GM21717 (cell line): Measurements from ENCODE around the gene POLD4.

ENCODE experiments used
- ATAC-seq: cut with Tn5 transposase; IDR thresholded peaks from one replicate; pipeline ENCODE4 v1.9.1; 2021; ENCODE audit warnings: mild to moderate bottlenecking, moderate library complexity; ENCODE audit not compliant: unreplicated experiment

Gene POLD4

GRCh38 chr11:67371911-67372320 lies 18.6 kb upstream of the POLD4 start:
- ATAC-seq = no peak

DNA sequence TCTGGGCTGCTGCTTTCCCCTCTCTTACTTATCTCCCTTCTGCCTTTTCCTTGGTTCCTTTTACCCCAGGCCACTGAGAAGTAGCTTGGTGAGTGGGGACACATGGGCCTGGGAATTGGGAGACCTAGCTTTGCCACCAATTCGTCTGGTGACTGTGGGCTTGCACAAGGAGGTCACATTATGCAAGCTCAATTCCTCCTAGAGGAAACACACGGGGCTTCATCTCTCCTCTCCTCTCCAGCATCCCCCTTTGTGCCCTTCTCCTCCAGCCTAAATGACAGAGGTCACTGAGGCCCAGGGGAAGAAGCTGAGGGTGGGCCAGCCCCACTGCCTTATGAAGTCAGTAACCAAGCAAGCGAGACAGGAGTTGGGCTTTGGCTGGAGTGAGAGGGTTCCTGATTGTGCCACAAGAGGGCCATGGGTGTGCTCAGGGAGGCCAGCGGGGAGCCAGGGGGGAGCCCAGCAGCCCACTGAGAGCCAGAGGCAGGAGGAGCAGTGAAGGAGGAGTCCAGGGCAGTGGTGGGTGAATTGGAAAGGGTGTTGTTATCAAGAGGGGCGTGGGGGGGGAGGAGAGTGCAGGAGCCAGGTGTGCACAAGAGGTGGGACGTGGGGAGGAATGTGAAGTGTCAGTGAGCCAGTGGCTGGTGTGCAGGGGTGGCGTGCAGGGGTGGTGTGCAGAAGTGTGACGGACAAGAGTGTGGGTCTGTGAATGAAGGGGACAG lies 18.0 kb upstream of the POLD4 start:
- ATAC-seq = no peak

DNA sequence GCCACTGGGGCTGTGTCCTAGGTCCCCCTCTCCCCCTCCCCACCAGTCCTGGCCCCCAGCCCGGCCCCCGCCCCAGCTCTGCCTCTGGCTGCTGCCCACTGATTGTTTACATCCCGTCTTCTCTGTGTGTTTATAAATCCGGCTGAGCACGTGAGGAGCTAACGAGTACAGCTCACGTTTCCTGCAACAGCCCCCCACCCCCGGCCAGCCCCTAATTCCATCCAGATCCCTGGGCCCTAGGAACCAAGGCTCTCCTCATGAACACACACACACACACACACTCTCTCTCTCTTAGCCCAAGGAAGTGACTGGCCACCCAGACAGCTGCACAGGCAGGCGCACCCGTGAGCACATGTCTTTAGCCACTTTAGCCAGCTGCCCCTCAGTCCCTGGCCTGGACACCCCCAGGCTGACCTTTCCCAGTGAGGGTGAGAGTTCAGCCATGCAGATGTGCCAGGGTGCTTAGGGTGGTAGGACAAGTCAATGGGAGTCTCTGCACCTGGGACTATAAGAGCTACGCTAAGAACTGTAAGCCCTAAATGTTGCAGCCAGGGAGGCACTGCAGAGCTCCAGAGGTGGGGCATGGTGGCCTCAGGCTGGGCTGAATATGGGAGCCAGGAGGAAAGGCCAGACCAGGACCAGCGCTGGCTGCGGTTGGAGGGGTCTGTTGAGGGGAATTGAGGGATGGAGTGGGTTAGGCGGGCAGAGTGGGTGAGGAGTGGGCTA lies 17.2 kb upstream of the POLD4 start:
- ATAC-seq = no peak

DNA sequence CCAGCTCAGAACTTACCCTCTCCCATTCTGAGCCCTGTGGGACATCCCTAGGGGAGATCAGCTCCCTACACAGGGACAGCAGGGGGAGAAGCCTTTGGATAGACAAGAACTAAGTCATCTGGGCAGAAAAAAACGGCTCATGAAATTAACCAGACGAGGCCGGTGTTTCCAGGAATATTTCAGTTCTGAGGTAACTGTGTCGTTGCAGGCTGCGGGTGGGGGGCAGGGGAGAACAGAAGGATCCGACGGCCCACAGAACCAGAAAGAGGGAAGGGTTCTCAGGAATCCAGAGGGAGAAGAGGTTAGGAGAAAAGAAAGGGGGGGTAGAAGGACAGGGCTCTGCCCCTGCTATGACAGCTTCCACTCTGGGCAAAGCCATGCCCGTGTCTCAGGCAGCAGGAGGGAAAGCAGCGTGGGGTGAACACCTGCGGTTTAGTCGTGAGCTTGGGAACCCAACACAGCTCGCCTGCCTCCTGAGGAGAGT lies 16.5 kb upstream of the POLD4 start:
- no peak for ATAC-seq

- ATAC-seq = no peak
These were observed 15.9 kb upstream of the POLD4 start for GRCh38 chr11:67369275-67369674.

GRCh38 chr11:67368621-67369020 lies 15.3 kb upstream of the POLD4 start:
- ATAC-seq = no peak

GRCh38 chr11:67367761-67368227 lies 14.4 kb upstream of the POLD4 start:
- no peak for ATAC-seq

DNA sequence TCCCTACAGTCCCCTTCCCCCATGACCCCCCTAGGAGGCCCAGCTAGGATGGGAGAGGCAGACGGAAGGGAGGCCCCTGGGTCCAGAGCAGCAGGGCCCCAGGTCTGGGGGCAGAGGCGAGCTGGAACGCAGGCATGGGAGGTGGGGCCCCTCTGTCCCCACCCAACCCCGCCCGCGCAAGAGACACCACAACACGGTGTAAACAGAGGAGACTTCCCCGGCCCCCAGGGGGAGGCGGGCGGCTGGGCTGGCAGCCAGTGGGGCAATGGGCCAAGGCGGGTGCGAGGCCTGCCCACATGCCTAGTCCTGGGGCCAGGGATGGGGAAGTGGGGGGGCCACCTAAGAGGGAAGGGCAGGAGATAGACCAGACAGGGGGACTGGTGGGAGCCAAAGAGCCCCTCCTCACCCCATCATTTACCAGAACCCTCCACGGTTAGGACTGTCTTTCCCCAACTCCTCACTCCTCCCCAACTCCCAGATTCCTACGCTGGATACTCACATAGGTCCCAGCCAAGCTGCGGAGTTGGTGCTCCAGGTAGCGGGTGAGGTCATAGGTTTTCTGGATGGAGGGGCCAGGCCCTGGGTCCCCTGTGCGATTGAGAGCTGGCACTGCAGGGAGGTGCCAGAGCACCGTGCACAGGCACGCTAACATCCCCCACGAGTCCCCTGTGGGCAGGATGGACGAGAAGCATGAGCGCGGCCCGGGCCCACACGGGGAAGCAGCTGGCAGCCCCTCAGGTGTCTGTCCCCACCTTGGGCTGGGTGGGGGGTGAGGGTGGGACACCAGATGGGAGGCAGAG lies 13.8 kb upstream of the POLD4 start:
- no peak for ATAC-seq

DNA sequence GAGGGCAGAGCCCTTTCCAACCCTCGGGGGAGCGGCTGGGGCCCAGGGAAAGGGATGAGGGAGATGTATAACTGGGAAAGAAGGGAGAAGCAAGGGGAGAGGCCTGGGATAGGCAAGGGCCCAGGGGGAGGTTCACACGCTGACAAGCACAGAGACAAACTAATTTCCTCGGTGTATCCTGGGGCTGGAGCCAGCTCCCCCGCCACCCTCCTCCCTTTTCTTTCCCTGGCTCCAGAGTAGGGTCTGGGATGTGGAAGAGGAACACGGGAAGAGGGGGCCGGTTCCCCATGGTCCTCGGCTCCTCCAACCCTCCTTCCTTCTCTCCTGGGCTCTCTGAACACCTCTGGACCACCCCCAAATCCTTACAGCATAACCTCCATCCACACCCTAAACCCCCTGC lies 13.2 kb upstream of the POLD4 start:
- no peak for ATAC-seq

DNA sequence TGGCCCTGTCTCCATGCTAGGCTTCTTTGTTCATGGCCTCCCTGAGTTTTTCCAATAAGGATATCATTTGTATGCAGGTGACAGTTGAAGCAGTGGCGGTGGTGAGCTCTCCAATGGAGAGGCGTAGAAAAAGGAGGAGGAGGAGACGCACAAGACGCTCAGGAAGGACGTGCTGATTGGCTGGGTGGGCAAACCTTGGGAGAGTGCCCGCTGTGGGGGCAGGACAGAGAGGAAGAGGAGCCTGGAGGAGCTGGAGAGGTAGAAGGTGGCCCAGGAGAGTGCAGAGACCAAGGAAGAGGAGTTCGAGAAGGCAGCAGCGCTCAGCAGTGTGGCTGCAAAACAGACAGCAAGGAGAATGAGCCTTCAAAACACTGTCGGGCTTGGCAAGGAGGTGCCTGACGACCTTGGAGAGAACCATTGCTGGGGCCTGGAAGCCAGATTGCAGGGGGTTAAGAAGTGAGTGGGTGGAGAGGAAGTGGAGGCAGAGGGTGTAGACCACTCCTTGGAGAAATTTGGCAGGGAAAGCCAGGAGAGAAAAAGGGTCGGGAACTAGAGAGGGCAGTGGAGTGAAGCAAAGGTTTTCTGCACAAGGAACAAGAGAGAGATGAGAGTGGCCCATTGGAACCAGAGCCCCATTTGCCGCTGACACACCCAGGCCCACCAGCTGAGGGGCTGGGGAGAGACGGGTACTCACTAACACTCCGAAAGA lies 12.5 kb upstream of the POLD4 start:
- no peak for ATAC-seq

- ATAC-seq = no peak
These were observed 11.7 kb upstream of the POLD4 start for GRCh38 chr11:67364783-67365722.

GRCh38 chr11:67364169-67364568 lies 10.8 kb upstream of the POLD4 start:
- no peak for ATAC-seq

GRCh38 chr11:67357831-67358670 lies 4.7 kb upstream of the POLD4 start:
- no peak for ATAC-seq

DNA sequence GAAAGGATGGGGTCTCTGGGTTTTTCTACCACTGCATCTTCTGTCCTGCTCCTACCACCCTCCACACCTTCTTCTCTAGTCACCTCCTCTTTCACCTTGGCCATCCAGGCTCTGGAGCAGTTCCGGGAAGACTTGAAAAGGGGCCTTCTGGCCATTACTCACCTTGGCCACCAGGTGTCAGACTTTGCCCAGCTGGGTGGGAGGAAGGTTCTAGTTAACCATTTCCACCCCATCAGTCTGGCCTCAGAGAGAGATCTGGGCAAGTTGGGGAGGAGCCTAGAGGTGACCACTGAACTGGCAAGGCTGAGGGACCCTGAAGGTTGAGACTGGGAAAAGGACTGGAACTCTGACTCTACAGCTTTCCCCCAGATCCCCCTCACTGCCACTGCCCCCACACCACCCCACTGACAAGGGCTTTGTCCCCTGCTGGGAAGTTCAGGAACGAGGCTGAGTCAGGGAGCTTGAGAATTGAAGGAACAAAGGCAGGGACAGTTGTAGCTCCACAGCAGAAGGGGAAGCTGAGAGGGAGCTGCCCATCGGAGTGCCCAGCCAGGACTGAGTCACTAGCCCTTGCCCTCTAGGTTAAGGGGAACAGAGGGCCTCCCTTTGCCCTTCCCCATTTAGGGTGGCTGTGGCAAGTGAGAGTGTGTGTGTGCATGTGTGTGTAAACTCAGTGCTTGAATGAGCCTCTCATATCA lies 3.7 kb upstream of the POLD4 start:
- ATAC-seq = no peak

DNA sequence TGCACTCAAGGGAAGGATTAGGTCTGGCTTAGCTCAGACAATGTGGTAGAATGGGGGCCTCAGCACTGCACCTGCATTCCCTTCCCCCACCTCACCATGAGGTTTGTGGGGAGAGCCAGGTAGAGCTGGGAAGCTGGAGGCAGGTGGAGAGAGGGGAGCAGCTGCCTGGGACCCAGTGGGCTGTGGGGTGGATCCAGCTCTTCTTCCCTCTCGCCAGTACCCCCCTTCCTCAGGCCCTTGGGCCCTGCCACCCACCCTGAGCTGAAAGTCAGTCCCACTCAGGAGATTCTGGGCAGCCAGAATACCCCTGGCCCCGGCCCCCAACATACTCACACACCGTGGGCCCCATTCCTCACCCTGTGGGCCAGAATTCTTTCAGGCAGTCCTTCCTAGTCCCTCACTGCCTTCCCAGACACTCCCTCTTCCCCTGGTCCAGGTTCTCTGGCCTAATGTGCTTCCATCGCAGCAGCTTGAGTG lies 3.1 kb upstream of the POLD4 start:
- ATAC-seq = no peak

DNA sequence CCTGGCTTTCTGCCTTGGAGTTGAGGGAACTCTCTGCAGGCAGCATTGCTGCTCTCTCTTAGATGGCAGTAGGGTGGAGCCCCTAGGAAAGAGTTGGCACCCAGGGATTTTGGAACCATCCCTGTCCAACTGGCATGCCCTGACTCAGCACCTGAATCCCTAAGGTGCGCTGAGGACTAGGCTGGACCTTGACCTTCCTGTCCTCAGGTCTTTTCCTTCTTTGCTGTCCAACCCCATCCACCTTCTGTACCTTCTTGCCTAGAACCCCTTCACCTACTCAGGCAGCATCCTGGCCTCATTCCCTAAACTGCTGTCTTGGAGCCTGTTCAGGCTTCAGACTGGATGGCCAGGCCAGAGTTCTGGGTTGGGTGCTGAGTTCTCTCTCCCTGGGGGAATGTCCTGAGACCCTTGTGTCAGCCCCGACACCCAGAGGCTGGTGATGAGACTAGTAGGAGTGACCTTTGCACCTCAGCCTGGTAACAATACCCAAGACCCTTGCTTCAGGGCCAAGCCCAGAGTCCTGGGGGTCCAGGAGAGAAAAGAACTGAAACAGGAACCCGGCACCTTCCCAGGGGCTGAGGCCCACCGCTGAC lies 2.5 kb upstream of the POLD4 start:
- no peak for ATAC-seq

DNA sequence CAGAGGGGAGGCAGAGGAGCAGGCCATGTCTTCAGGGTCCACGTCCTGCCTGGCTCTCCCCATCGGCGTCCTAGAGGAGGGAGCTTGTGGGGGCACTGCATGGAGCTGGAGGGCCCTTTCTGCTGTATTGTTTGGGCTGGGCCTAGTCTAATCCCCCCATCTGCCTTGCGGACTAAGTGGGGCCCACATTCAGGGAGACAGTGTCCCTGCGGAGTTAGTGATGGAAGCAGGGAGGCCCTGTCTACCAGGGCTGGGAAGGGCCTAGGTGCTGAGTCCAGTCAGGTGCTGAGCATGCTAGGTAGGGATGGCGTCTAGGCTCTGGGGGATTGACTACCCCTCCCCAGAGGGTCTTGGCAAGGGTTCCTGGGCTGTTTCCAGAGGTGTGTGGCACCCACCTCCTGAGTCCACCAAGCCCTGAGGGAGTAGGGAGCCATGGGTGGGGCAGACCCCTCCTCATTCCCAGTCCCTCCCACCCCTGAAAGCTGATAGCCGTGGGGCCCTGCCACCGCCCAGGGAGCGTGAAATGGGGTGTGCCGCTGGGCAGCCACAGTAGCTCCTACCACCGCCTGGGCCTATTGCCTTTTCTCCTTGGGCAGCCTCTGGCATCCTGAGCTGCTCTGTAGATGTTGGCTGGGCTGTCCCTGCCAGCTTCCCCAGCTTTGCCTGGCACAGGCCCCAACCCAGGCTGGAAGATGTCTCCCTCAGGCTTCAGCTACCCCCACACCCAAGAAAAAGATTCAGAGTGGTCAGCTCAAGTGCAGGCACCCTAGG lies 1.9 kb upstream of the POLD4 start:
- ATAC-seq = no peak
